HG02571 (cell line): Measurements from ENCODE around the gene ZCCHC14.

Source experiments
- ATAC-seq: cut with Tn5 transposase; IDR thresholded peaks from one replicate; pipeline ENCODE4 v1.9.1; 2021; ENCODE audit warnings: mild to moderate bottlenecking, moderate library complexity; ENCODE audit not compliant: unreplicated experiment

ZCCHC14 gene

DNA sequence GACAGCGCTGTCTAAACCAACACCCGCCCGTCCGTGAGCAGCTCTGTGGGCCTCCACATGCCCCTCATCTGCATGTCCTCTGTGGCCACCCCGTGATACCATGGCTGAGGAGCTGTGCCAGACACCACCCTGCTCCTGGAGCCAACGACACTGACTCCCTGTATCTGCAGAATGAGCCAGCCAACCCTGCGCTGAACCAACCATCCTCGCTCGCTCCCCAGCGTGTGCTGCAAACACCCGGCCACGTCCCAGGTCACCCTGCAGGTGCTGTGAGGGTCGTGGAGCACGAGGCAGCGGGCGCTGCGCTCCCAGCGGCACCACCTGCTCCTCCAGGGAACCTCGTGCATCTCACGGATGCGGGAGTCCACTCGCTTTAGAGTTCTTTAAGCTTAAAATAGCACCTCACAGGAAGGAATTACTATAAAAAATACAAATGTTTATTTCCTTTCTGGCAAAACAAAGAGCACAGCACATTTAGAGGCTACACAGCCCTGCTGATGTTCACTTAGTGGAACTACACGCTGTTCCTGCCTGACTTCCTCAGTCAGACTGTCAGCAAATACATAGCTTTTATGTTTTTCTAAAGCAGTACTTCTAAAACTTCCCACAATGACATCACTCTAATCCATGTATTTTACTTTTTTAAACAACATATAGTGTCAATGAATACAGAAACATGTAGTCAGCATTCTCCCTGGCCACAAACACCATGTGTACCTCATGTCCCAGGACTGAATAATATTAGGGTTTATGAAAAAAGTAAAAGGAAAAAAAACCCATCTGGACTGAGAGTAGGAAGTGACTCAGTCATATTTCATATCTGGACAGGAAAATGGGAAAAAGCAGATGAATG is 57.2 kb downstream of the ZCCHC14 start:
- ATAC-seq: no peak

DNA sequence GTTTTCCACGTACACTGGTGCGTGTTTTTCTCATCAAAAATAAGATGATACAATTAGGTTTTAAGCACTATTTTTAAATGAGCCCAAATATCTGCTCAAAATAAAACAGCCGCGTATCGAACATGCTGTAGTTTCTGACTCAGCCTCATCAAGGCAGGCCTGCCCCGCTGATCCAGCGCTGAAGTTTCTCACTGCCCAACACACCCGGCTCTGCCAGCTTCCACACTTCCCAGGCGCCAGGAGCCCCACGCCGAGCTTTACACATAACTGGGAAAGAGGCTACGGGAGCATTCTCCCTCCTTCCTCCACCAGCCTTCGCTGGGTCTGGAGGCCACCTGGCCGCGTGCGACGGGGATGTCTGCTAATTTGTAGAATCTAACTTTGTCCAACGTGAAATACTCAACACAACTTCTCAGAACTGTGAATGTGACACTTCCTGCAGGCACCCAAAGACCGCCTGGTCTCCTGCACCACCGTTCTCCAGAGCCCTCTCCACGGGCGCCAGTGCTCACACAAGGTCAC is 58.6 kb downstream of the ZCCHC14 start:
- no peak for ATAC-seq

GRCh38 chr16:87432330-87432915 is 60.4 kb downstream of the ZCCHC14 start:
- no peak for ATAC-seq

DNA sequence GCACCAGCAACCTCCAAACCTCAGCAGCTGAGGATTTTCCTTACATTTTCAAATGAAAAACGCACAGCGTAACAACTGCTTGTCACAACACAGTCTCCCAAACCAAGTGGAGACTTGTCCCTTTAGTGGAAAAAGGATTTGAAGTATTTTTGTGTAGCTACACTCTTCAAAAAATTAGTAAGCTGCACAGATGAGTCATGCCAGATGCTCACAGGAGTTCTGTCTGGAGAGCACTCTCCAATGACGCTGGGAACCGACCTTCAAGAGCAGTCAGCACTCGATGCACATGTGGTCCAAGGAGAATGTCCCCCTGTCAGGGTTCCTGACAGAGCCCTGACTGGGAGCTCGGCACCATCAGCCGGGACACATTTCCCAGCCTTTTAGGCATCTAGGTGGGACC is 60.9 kb downstream of the ZCCHC14 start:
- no peak for ATAC-seq

GRCh38 chr16:87426423-87427215 is 66.2 kb downstream of the ZCCHC14 start:
- ATAC-seq: no peak

GRCh38 chr16:87425941-87426340 is 66.9 kb downstream of the ZCCHC14 start:
- ATAC-seq: no peak

GRCh38 chr16:87424266-87424665 is 68.6 kb downstream of the ZCCHC14 start:
- ATAC-seq: no peak

DNA sequence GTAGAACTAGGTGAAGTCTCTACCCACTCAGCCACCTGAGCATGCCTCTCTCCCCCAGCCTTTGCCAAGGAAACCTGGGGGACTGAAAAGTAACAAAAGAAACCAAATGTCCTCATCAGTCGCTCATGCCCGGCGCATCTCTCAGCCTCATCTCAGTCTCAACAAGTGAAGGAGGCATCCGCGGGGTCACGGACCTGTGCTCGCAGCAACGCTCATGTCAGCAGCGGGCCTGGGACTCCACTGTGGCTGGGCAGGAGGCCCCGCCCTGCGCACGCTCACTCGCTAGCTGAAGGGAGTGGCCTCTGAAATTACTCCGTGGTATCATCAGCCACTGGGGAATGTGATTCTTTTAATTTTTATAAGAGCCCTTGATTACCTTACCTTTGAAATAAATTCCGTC is 69.4 kb downstream of the ZCCHC14 start:
- no peak for ATAC-seq

DNA sequence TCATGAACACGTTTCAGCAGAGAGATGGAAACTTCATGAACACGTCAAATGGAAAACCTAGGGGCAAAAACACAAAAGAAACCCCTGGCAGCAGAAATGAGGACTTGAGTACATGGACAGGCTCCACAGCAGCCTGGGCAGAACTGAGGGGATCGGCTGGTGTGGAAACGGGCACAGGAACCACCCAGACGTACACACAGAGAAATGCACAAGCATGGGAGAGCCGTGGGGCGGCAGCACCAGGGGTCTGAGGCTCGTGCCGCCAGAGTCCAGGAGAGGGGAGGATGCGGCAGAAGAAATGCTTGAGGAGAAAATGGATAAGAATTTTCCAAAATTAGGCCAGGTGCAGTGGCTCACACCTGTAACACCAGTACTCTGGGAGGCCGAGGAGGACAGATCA is 70.7 kb downstream of the ZCCHC14 start:
- no peak for ATAC-seq

GRCh38 chr16:87421003-87421912 is 71.6 kb downstream of the ZCCHC14 start:
- ATAC-seq: no peak

GRCh38 chr16:87420026-87421002 is 72.5 kb downstream of the ZCCHC14 start:
- no peak for ATAC-seq

GRCh38 chr16:87418644-87419043 is 74.2 kb downstream of the ZCCHC14 start:
- ATAC-seq: no peak

DNA sequence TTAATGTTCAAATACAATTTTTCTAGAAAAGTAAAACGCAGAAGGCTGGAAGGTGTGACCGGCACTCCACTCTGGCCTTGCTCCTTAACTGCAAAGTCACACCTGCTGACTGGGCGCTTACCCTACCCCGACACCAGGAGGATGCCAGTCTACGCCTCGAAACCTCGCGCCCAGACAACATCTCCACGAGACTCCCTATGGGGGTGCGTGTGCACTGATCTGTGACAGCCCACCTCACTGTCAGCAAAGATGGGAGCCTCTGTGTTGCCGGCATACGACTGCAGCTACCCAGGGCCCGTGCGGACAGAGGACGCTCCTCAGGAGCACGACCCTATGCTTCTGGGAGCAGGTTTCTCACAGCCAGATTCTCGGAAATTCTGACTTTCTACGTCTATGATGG is 74.6 kb downstream of the ZCCHC14 start:
- ATAC-seq: no peak

DNA sequence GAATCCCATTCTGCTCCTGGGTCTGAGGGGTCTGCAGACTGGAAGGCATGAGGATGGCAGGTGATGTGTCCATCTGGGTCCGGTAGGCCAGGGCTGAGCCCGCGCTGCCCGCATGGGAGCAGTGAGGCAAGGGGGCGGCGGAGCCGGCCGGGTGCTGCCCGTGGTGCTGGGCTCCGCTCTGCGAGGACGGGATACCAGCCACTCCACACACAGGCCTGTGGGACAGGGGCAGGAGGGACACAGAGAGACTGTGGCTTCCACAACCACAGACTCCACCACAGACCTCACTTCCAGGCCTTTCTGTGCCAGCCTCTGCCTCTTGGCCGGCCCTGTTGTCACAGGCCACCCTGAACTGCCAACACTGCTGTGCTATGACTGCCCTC is 75.3 kb downstream of the ZCCHC14 start:
- ATAC-seq: no peak

- no peak for ATAC-seq
Measured at GRCh38 chr16:87416826-87417527, 75.8 kb downstream of the ZCCHC14 start.

DNA sequence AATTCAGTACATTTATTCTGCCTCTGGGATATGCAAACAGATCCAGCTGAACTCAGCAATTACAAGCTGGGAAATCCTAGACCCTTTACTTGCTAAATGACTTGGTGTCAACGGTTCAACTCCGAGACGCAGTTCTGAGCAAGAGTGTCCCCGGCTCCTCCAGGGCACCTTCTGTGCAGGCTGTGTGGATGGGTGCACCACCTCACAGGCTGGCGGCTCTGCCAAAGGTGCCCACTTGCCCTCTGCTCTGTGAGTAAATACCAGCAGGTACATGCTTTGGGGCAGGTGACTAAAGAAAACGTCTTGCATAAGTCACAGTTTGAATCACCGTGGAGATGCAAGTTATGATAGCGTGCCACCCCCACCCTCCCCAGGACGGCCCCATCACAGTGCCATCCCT is 77.4 kb downstream of the ZCCHC14 start:
- no peak for ATAC-seq

DNA sequence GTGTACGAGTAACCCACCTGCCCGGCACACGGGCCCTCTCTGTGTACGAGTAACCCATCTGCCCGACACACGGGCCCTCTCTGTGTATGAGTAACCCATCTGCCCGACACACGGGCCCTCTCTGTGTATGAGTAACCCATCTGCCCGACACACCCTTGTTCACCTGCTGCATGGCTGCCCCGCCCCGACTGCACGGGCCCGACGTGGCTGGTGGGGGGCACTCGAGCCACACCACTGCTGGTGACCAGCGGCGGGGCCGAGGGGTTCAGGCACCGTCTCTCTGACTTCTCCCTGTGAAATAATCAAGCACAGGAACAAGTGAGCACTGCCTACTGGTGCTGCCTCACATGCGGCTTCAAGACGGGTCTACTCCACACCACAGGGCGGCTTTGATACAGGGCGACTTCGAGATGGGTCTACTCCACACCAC is 78.6 kb downstream of the ZCCHC14 start:
- no peak for ATAC-seq

DNA sequence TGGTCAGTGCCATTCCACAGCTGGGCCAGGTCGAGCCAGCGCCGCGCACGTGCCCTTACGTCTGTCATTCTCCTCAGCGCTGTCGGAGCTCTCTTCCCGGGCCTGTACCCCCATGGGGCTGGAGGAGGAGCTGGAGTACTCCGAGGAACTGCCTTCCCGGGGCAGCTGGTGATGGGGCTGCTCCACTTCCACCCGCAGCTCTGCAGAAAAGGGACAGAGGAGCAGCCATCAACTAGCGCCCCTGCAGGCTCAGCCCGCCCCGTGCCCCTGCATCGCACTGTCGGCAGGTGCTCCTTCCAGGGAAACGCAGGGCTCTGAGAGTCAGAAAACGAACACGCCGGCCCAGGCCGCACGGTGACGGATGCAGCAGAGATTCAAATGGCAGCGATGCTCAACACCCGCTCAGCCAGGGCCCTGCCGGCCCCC is 79.8 kb downstream of the ZCCHC14 start:
- no peak for ATAC-seq
